ENCODE measurements around the gene FHIT.

DNA sequence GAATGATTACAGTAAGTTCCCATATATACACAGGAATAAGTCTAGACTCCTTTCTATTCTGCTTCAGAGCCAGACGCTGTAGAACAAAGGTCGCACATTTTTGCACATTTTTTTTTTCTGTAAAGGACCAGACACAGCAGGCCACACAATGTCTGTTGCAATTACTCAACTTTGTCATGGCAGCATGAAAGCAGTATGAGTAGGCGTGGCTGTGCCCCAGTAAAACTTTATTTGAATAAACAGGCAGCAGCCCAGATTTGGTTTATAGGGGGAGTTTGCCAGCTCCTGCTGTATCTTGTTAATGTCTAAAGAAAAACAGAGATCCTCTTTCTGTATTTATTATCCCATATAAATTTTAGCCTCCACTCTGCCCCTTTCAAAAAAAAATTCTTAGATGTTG lies 708.3 kb downstream of the FHIT start:
- TF ChIP-seq POLR2A (IDR thresholded peaks at IDR 0.05) = no peak
- TF ChIP-seq, protein P1, sequence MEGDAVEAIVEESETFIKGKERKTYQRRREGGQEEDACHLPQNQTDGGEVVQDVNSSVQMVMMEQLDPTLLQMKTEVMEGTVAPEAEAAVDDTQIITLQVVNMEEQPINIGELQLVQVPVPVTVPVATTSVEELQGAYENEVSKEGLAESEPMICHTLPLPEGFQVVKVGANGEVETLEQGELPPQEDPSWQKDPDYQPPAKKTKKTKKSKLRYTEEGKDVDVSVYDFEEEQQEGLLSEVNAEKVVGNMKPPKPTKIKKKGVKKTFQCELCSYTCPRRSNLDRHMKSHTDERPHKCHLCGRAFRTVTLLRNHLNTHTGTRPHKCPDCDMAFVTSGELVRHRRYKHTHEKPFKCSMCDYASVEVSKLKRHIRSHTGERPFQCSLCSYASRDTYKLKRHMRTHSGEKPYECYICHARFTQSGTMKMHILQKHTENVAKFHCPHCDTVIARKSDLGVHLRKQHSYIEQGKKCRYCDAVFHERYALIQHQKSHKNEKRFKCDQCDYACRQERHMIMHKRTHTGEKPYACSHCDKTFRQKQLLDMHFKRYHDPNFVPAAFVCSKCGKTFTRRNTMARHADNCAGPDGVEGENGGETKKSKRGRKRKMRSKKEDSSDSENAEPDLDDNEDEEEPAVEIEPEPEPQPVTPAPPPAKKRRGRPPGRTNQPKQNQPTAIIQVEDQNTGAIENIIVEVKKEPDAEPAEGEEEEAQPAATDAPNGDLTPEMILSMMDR (IDR thresholded peaks at IDR 0.05) = no peak

Data from transverse colon (tissue), 3 donors.